Hematopoietic multipotent progenitor cell (in vitro differentiated cells): Measurements from ENCODE around the gene MLYCD. TPM values are rescaled to one million over a fixed set of nuclear protein-coding genes. Genes with fewer than 3 reads are reported as not detected.

Experiments used
- DNase-seq, 3 donors: peaks; one replicate each; pipeline ENCODE4 v3.0.0-alpha.2; 2011 to 2015; ENCODE audit warnings: low read depth in 2 of 3, low spot score in 2 of 3
- total RNA-seq: library from RNA; depleted of rRNA; stranded (reverse); fragments of >200 nt; gene quantifications from one replicate; pipeline ENCODE4 v1.2.3, GENCODE V29; 2012

The MLYCD gene
- total RNA-seq, 1 donor = 7.8 TPM

GRCh38 chr16:83899272-83899897, 470 bp downstream of the MLYCD start:
- peak; percentile 18 to 57 (median 57) for DNase-seq

DNA sequence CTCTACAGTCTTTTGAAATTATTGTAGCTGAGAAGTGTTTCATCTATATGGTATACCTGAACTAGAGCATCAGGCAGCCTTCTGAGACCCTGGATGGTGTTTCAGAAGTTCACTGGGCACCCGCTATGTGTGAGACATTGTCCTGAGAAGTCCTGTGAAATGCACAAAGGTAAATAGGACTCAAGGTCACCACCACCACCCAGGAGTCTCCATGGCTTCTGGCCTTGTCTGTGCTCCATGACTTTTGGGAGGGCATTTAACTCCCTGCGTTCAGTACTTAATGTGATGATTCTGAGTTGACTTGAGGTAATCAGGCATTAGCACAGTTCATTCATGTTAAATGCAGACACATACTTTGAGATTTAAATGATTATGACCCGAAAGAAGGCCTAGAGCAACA, 1.1 kb downstream of the MLYCD start:
- DNase-seq = no peak

DNA sequence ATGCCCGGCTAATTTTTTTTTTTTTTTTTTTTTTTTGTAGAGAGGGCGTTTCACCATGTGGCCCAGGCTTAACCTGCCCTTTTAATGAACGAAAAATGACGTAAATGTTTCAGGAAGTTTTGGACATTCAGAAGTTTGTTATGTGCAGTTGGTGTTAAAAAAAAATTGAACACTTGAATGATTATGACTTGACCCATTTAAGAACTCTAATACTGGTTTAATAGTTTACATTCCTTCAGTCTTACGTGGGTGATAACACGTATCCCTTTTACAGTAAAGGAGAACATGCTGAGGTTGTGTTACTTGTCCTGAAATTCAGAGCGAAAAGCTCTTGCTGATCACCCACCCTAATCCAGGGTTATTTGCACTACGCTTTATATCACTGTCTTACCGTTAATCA, 1.7 kb downstream of the MLYCD start:
- DNase-seq = no peak

GRCh38 chr16:83901101-83901500, 2.2 kb downstream of the MLYCD start:
- no peak for DNase-seq

- no peak for DNase-seq
Observed at GRCh38 chr16:83903751-83904150, 4.8 kb downstream of the MLYCD start.

GRCh38 chr16:83906683-83907082, 7.8 kb downstream of the MLYCD start:
- no peak for DNase-seq

- DNase-seq = no peak
Observed at GRCh38 chr16:83907111-83907510, 8.2 kb downstream of the MLYCD start.

GRCh38 chr16:83907631-83908250, 8.8 kb downstream of the MLYCD start:
- no peak for DNase-seq

DNA sequence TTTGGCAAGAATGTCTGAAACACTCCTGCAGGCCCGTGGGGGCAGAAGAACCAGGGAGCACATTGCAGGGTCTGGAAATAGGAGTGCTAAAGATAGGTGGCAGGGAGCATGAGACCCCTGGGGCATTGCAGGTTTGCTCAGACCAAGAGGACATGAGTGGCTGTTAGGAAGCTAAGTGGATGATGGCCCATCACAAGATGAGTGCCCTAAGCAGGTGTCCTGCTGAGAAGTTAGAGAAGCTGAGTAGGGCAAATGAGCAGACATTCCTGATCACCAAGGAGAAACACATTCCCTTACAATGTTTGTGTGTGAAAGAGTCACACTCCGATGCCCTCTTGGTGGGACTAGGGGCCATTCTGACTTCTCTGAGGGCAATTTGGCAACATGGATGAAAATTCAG, 9.9 kb downstream of the MLYCD start:
- no peak for DNase-seq

GRCh38 chr16:83911290-83911689, 12.4 kb downstream of the MLYCD start:
- DNase-seq = no peak

- DNase-seq = no peak
Observed at GRCh38 chr16:83912519-83913244, 13.8 kb downstream of the MLYCD start.

GRCh38 chr16:83913245-83913633, 14.3 kb downstream of the MLYCD start:
- no peak for DNase-seq

DNA sequence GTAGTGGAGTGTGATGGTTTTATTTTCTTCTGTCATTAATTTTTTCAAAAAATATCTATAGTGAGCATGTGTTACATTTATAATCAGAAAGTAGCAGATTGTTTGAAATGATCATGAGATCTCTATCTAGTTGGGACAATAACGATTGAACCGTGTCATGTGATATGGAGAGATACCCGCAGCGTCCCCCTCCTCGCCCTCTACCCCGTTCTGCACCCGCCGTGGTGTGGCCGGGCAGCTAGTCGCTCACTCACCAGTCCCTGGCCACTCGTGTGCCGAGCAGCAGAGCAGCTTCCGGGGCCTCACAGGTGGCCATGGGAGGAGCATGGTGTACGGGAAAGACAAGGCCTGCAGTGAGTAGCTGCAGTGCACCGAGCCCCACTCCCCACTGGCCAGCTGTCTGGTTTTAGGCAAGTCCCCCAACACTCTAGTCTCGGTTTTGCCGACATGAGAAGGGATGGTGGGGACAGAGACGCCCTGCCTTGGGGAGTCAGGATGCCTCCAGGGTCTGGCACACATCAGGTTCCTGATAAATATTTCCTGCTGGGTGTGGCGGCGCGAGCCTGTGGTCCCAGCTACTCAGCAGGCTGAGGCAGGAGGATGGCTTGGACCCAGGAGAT, 15.3 kb downstream of the MLYCD start:
- no peak for DNase-seq

DNA sequence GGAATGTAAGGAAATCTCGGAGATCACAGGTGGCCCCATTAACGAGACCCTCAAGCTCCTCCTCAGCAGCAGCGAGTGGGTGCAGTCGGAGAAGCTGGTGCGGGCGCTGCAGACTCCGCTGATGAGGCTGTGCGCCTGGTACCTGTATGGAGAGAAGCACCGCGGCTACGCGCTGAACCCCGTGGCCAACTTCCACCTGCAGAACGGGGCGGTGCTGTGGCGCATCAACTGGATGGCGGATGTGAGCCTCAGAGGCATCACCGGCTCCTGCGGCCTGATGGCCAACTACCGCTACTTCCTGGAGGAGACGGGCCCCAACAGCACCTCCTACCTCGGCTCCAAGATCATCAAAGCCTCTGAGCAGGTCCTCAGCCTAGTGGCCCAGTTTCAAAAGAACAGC, 16.2 kb downstream of the MLYCD start:
- DNase-seq = no peak

- DNase-seq = no peak
Observed at GRCh38 chr16:83915491-83915890, 16.6 kb downstream of the MLYCD start.

GRCh38 chr16:83917152-83918120, 18.5 kb downstream of the MLYCD start:
- DNase-seq = no peak

- no peak for DNase-seq
Observed at GRCh38 chr16:83920894-83921491, 22.1 kb downstream of the MLYCD start.

- no peak for DNase-seq
Observed at GRCh38 chr16:83923581-83924365, 24.9 kb downstream of the MLYCD start.

DNA sequence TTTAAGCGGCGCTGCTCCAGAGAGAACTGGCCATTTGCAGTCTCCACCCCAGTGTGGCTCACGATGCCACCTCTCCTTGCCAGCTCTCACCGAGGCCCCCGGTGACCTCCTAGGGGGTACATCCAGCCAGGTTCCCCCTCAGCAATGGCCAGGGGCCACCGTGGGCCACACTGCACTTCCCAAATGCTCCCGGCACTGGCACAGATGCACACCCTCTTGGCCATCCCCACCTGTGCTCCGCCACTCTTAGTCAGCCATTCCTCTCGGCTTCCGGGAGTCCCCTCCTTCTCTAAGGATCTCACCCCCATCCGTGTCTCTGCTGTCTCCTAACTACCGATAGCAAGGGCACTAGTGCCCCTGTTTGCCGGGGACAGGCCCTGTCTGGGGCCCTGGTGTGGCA, 25.8 kb downstream of the MLYCD start:
- no peak for DNase-seq
